Activated CD8-positive, alpha-beta T cell treated with anti-CD3 and anti-CD28 coated beads for 36 hours (primary cell): ENCODE results near the gene FAM118A. TPM values are rescaled to one million over a fixed set of nuclear protein-coding genes. Genes with fewer than 3 reads are reported as not detected.

ENCODE experiments used
- ATAC-seq: fragments of 200-7000 bp; cut with Tn5 transposase; one replicate; pipeline ENCODE4 v1.10.0; 2021; ENCODE audit warnings: mild to moderate bottlenecking, moderate library complexity
- CTCF ChIA-PET: fragments of 350-600 bp; sonication (Branson Sonifier 250); formaldehyde crosslinking; loops from one replicate; lab custom pipeline; 2021; ENCODE audit warnings: antibody characterized with exemption; lab: Charles Lee
- POLR2A ChIA-PET: fragments of 350-600 bp; sonication (Branson Sonifier 250); formaldehyde crosslinking; loops from one replicate; lab custom pipeline; 2021; ENCODE audit warnings: antibody characterized with exemption; lab: Charles Lee
- DNase-seq: peaks from one replicate; pipeline ENCODE4 v3.0.0-alpha.2; 2020
- H3K27ac Mint-ChIP-seq: one replicate; pipeline ENCODE4 v1.8.0; 2021; ENCODE audit warnings: mild to moderate bottlenecking, mixed read lengths
- H3K27me3 Mint-ChIP-seq: one replicate; pipeline ENCODE4 v1.8.0; 2021; ENCODE audit warnings: mixed read lengths
- H3K36me3 Mint-ChIP-seq: one replicate; pipeline ENCODE4 v1.8.0; 2021; ENCODE audit warnings: low read depth, mixed read lengths
- H3K4me1 Mint-ChIP-seq: one replicate; pipeline ENCODE4 v1.8.0; 2021; ENCODE audit warnings: low read depth, mixed read lengths
- H3K4me3 Mint-ChIP-seq: one replicate; pipeline ENCODE4 v1.8.0; 2021; ENCODE audit warnings: mild to moderate bottlenecking, moderate library complexity, mixed read lengths
- H3K9me3 Mint-ChIP-seq: one replicate; pipeline ENCODE4 v1.8.0; 2021; ENCODE audit warnings: mixed read lengths
- CTCF ChIP-seq: fragments of 200-600 bp; IDR thresholded peaks from one replicate; pipeline ENCODE4 v1.8.0; 2022; ENCODE audit warnings: antibody characterized with exemption, mild to moderate bottlenecking
- intact Hi-C: fragments of 100-400 bp; cut with micrococcal nuclease; formaldehyde crosslinking; loops from one replicate; pipeline ENCODE4 v1.10.0; 2022
- total RNA-seq, 2 experiments: library from RNA; stranded (reverse); gene quantifications; one replicate each; pipeline ENCODE4 v1.2.3, GENCODE V29; 2021

The FAM118A gene
- total RNA-seq, 2 experiments from 2014 or later, result 30.6 to 32.4 TPM

GRCh38 chr22:45263463-45264269 is 46.1 kb upstream of the FAM118A start:
- Mint-ChIP-seq H3K27ac (no peak overlapping the region), H3K9me3 (no peaks in the 10 kb centered on the region), H3K4me1 (peaks cover 4% of the 10 kb centered on the region), H3K27me3 (peaks cover 14% of the 10 kb centered on the region), H3K4me3 (no peak overlapping the region), H3K36me3 (no peaks in the 10 kb centered on the region)
- intact Hi-C loops, result no loop called here
- TF ChIP-seq CTCF, result no peak
- ChIA-PET CTCF (no interaction called here), POLR2A (no interaction called here)
- DNase-seq (peak; percentile 25), ATAC-seq (peak; percentile 56)

- ChIA-PET POLR2A (no interaction called here), CTCF (no interaction called here)
- peaks cover 8% of the 10 kb centered on the region for H3K4me1 Mint-ChIP-seq
- no peak for TF ChIP-seq CTCF
- ATAC-seq (no peak), DNase-seq (no peak)
- intact Hi-C loops, result no loop called here
- H3K4me3 Mint-ChIP-seq, result no peak overlapping the region
- no peaks in the 10 kb centered on the region for H3K9me3 Mint-ChIP-seq
- no peak overlapping the region for H3K27ac Mint-ChIP-seq
- H3K27me3 Mint-ChIP-seq, result peaks cover 20% of the 10 kb centered on the region
- no peaks in the 10 kb centered on the region for H3K36me3 Mint-ChIP-seq
Observed at GRCh38 chr22:45265535-45265934, 44.2 kb upstream of the FAM118A start.

- POLR2A ChIA-PET, result interaction anchor here (0.7 to 1.4 kb wide), 3 partner anchors 13 to 166 kb away, joined by 3 to 4 read pairs (median 3); no protein-coding TSS in a partner anchor
- peak overlapping the region; percentile 68 for H3K4me3 Mint-ChIP-seq
- ATAC-seq (peak; percentile 25), DNase-seq (no peak)
- no peak for TF ChIP-seq CTCF
- H3K27me3 Mint-ChIP-seq, result peaks cover 18% of the 10 kb centered on the region
- CTCF ChIA-PET, result interaction anchor here (1.0 to 2.4 kb wide), 2 partner anchors 34 to 38 kb away, joined by 3 to 5 read pairs; no protein-coding TSS in a partner anchor
- intact Hi-C loops, result loop anchor here (2.0 kb wide), 1 partner anchor 166 kb away; no protein-coding TSS in a partner anchor
- H3K4me1 Mint-ChIP-seq, result peaks cover 8% of the 10 kb centered on the region
- no peaks in the 10 kb centered on the region for H3K36me3 Mint-ChIP-seq
- H3K27ac Mint-ChIP-seq, result no peak overlapping the region
- no peaks in the 10 kb centered on the region for H3K9me3 Mint-ChIP-seq
Observed at GRCh38 chr22:45268167-45268957, 41.4 kb upstream of the FAM118A start.

- Mint-ChIP-seq H3K9me3 (no peaks in the 10 kb centered on the region), H3K36me3 (no peaks in the 10 kb centered on the region), H3K4me1 (peaks cover 6% of the 10 kb centered on the region), H3K4me3 (peak overlapping the region; percentile 68), H3K27ac (peak overlapping the region; percentile 24), H3K27me3 (peaks cover 13% of the 10 kb centered on the region)
- ATAC-seq, result peak; percentile 93
- peak; percentile 83 for DNase-seq
- peak; percentile 93 for TF ChIP-seq CTCF
- intact Hi-C loops, result loop anchor here (2.0 kb wide), 1 partner anchor 166 kb away; no protein-coding TSS in a partner anchor
- POLR2A ChIA-PET, result interaction anchor here (0.7 to 0.9 kb wide), 2 partner anchors 25 to 165 kb away, joined by 3 to 4 read pairs; no protein-coding TSS in a partner anchor
- CTCF ChIA-PET, result interaction anchor here (0.6 to 2.4 kb wide), 5 partner anchors 14 to 164 kb away, joined by 3 to 5 read pairs (median 3); partner anchors contain the start of gene FAM118A
Observed at GRCh38 chr22:45268958-45269844, 40.5 kb upstream of the FAM118A start.
